H1 (cell line): ENCODE measurements around the gene KIAA1671. TPM values are rescaled to one million over a fixed set of nuclear protein-coding genes. Genes with fewer than 3 reads are reported as not detected.

ENCODE experiments used
- CTCF ChIA-PET: fragments of 300-600 bp; sonication (Branson Sonifier 250); formaldehyde crosslinking; loops from one replicate; lab custom pipeline; 2021; ENCODE audit not compliant: partially characterized antibody; lab: Charles Lee
- POLR2A ChIA-PET: fragments of 300-600 bp; sonication (Branson Sonifier 250); formaldehyde crosslinking; loops from one replicate; lab custom pipeline; 2021; ENCODE audit warnings: inconsistent platforms; ENCODE audit not compliant: partially characterized antibody; lab: Charles Lee
- DNase-seq, 2 experiments: peaks; one replicate each; pipeline versions ENCODE4 v3.0.0 to v3.0.0-alpha.2; 2010 to 2022; ENCODE audit warnings: low spot score in 2 of 2, low read depth in 1 of 2, mixed read lengths in 1 of 2
- FAIRE-seq: peaks from 2 replicates; lab custom pipeline; 2011; peaks lifted over from hg19 to GRCh38; lab: Jason Lieb, UNC
- H2AFZ ChIP-seq: 2 replicates; pipeline ENCODE4 v1.8.1; 2012; ENCODE audit warnings: low read length, inconsistent platforms
- H2AK5ac ChIP-seq: 2 replicates; pipeline ENCODE4 v1.6.1; 2013; ENCODE audit warnings: low read depth, low read length
- H2BK120ac ChIP-seq: replicated peaks from 2 replicates; pipeline ENCODE3; 2013; ENCODE audit warnings: low read depth, low read length, inconsistent platforms
- H2BK12ac ChIP-seq: 2 replicates; pipeline ENCODE4 v1.6.1; 2013; ENCODE audit warnings: low read depth, low read length
- H2BK15ac ChIP-seq: 2 replicates; pipeline ENCODE4 v1.6.1; 2013; ENCODE audit warnings: low read length
- H2BK20ac ChIP-seq: 2 replicates; pipeline ENCODE4 v1.6.1; 2013; ENCODE audit warnings: low read length
- H2BK5ac ChIP-seq: 2 replicates; pipeline ENCODE4 v1.6.1; 2013; ENCODE audit warnings: low read depth, low read length
- H3K14ac ChIP-seq: 2 replicates; pipeline ENCODE4 v1.6.1; 2013; ENCODE audit warnings: inconsistent platforms; ENCODE audit not compliant: insufficient read length
- H3K18ac ChIP-seq: 2 replicates; pipeline ENCODE4 v1.6.1; 2013; ENCODE audit warnings: low read length; ENCODE audit errors: extremely low read depth
- H3K23ac ChIP-seq: 2 replicates; pipeline ENCODE4 v1.6.1; 2013; ENCODE audit warnings: inconsistent platforms; ENCODE audit not compliant: insufficient read length
- H3K23me2 ChIP-seq: 2 replicates; pipeline ENCODE4 v1.6.1; 2013; ENCODE audit warnings: low read depth, low read length
- H3K27ac ChIP-seq: 2 replicates; pipeline ENCODE4 v1.6.1; 2011; ENCODE audit warnings: low read depth, low read length, inconsistent platforms
- H3K27me3 ChIP-seq, 4 experiments: replicated peaks in 1 of 4; 1 replicate in 1 of 4; 2 replicates in 3 of 4; pipeline versions ENCODE4 v1.6.1 to v1.8.1; 2011 to 2013; ENCODE audit warnings: low read length in 3 of 4, mild to moderate bottlenecking in 3 of 4, inconsistent platforms in 2 of 4, mixed read lengths in 2 of 4, moderate library complexity in 1 of 4; ENCODE audit not compliant: control insufficient read depth in 3 of 4, insufficient read depth in 3 of 4; ENCODE audit errors: extremely low read depth in 1 of 4
- H3K36me3 ChIP-seq, 4 experiments: 2 replicates each; pipeline versions ENCODE4 v1.6.1 to v1.8.1; 2011 to 2013; ENCODE audit warnings: mild to moderate bottlenecking in 4 of 4, low read length in 3 of 4, moderate library complexity in 2 of 4, control low read depth in 1 of 4, inconsistent platforms in 1 of 4; ENCODE audit not compliant: insufficient read depth in 4 of 4, control insufficient read depth in 2 of 4
- H3K4ac ChIP-seq: replicated peaks from 2 replicates; pipeline ENCODE3; 2013; ENCODE audit warnings: low read length, low read depth, mixed read lengths, inconsistent platforms; ENCODE audit not compliant: insufficient read length
- H3K4me1 ChIP-seq, 4 experiments: replicated peaks in 1 of 4; 1 replicate in 1 of 4; 2 replicates in 3 of 4; pipeline versions ENCODE4 v1.6.1 to v1.8.1; 2011 to 2013; ENCODE audit warnings: low read length in 3 of 4, inconsistent platforms in 2 of 4, mixed read lengths in 1 of 4; ENCODE audit not compliant: insufficient read depth in 4 of 4, control insufficient read depth in 3 of 4
- H3K4me2 ChIP-seq, 2 experiments: 2 replicates each; pipeline versions ENCODE4 v1.6.1 to v1.8.1; 2011 to 2013; ENCODE audit warnings: low read depth in 2 of 2, low read length in 2 of 2, control low read depth in 1 of 2, inconsistent platforms in 1 of 2, mild to moderate bottlenecking in 1 of 2; ENCODE audit not compliant: insufficient read depth in 1 of 2
- H3K4me3 ChIP-seq, 4 experiments: fragments of 200-600, 300-600 bp in 1 of 4; sonication (generic), shearing (Covaris generic), sonication (Bioruptor Twin) in 1 of 4; 2 replicates each; pipeline versions ENCODE4 v1.5.1 to v1.8.1; 2011 to 2016; ENCODE audit warnings: low read length in 4 of 4, low read depth in 3 of 4, control low read depth in 2 of 4, inconsistent platforms in 2 of 4, mild to moderate bottlenecking in 2 of 4, mixed read lengths in 1 of 4, moderate library complexity in 1 of 4; ENCODE audit not compliant: insufficient read depth in 2 of 4; ENCODE audit errors: extremely low read depth in 1 of 4
- H3K56ac ChIP-seq: replicated peaks from 2 replicates; pipeline ENCODE3; 2013; ENCODE audit warnings: low read depth, mild to moderate bottlenecking, mixed read lengths, low read length, inconsistent platforms; ENCODE audit not compliant: insufficient read length
- H3K79me1 ChIP-seq: 2 replicates; pipeline ENCODE4 v1.6.1; 2013; ENCODE audit warnings: low read depth, low read length, control low read depth
- H3K79me2 ChIP-seq, 2 experiments: 2 replicates each; pipeline versions ENCODE4 v1.6.1 to v1.8.1; 2012 to 2013; ENCODE audit warnings: low read length in 2 of 2, mild to moderate bottlenecking in 2 of 2, inconsistent platforms in 1 of 2; ENCODE audit not compliant: insufficient read depth in 2 of 2, control insufficient read depth in 1 of 2
- H3K9ac ChIP-seq, 4 experiments: replicated peaks in 1 of 4; 1 replicate in 1 of 4; 2 replicates in 3 of 4; pipeline versions ENCODE4 v1.6.1 to v1.8.1; 2011 to 2013; ENCODE audit warnings: low read depth in 3 of 4, low read length in 3 of 4, control low read depth in 2 of 4, mild to moderate bottlenecking in 2 of 4, moderate library complexity in 2 of 4, inconsistent platforms in 1 of 4; ENCODE audit errors: extremely low read depth in 1 of 4
- H3K9me3 ChIP-seq, 2 experiments: 2 replicates each; pipeline versions ENCODE4 v1.6.1 to v1.8.1; 2012 to 2013; ENCODE audit warnings: mild to moderate bottlenecking in 2 of 2, moderate library complexity in 2 of 2, control low read depth in 1 of 2, inconsistent platforms in 1 of 2, low read depth in 1 of 2, low read length in 1 of 2, mixed read lengths in 1 of 2; ENCODE audit not compliant: insufficient read depth in 2 of 2
- H4K20me1 ChIP-seq, 2 experiments: replicated peaks in 1 of 2; 2 replicates each; pipeline versions ENCODE3 to v1.8.1; 2011 to 2013; ENCODE audit warnings: inconsistent platforms in 2 of 2, low read length in 2 of 2, mild to moderate bottlenecking in 1 of 2; ENCODE audit not compliant: insufficient read depth in 2 of 2, control insufficient read depth in 1 of 2
- H4K5ac ChIP-seq: 2 replicates; pipeline ENCODE4 v1.6.1; 2013; ENCODE audit warnings: low read length, low read depth, mixed read lengths, inconsistent platforms; ENCODE audit not compliant: insufficient read length
- H4K8ac ChIP-seq: 2 replicates; pipeline ENCODE4 v1.8.0; 2013; ENCODE audit warnings: mild to moderate bottlenecking, moderate library complexity, low read length, inconsistent platforms; ENCODE audit not compliant: insufficient read depth; ENCODE audit errors: extremely low read depth
- H4K91ac ChIP-seq: replicated peaks from 2 replicates; pipeline ENCODE3; 2013; ENCODE audit warnings: low read length, mixed read lengths, inconsistent platforms; ENCODE audit not compliant: insufficient read length
- FOSL1 ChIP-seq: IDR thresholded peaks from 2 replicates; pipeline ENCODE4 v1.6.1; 2011; ENCODE audit warnings: mild to moderate bottlenecking, low read depth, low read length, moderate library complexity; ENCODE audit not compliant: insufficient read depth
- HDAC6 ChIP-seq: IDR thresholded peaks from one replicate; pipeline ENCODE4 v1.7.1; 2012; ENCODE audit warnings: low read depth, mild to moderate bottlenecking, inconsistent platforms, low read length, moderate library complexity
- NANOG ChIP-seq: IDR thresholded peaks from 2 replicates; pipeline ENCODE4 v1.6.1; 2011; ENCODE audit warnings: low read length, low read depth, mild to moderate bottlenecking, inconsistent platforms; ENCODE audit not compliant: insufficient read depth, poor library complexity, severe bottlenecking
- RBBP5 ChIP-seq: IDR thresholded peaks from 2 replicates; pipeline ENCODE4 v1.7.1; 2012; ENCODE audit warnings: low read depth, mild to moderate bottlenecking, inconsistent platforms, low read length, moderate library complexity, borderline replicate concordance
- RFX5 ChIP-seq: IDR thresholded peaks from 2 replicates; pipeline ENCODE4 v1.6.1; 2011; ENCODE audit warnings: low read depth, low read length, improper control_type of control experiment, borderline replicate concordance
- SAP30 ChIP-seq: fragments of 300-600 bp; sonication (generic); IDR thresholded peaks from 2 replicates; pipeline ENCODE4 v1.7.1; 2012; ENCODE audit warnings: low read length, moderate library complexity, mild to moderate bottlenecking, inconsistent platforms; ENCODE audit not compliant: insufficient read depth, insufficient replicate concordance
- YY1 ChIP-seq: IDR thresholded peaks from 2 replicates; pipeline ENCODE4 v1.6.1; 2011; ENCODE audit warnings: low read depth, mild to moderate bottlenecking, low read length
- WGBS, 2 experiments: shearing (Covaris generic) in 1 of 2; methylation state at CpG; one replicate each; pipeline versions ENCODE4 v1.1.6 to v1.1.7; 2013 to 2015; ENCODE audit warnings: low lambda C conversion rate in 2 of 2, mixed read lengths in 2 of 2, inconsistent platforms in 1 of 2, low coverage in 1 of 2, missing lambda C conversion rate in 1 of 2; ENCODE audit not compliant: insufficient replicate concordance in 2 of 2, insufficient coverage in 1 of 2, insufficient read length in 1 of 2; ENCODE audit errors: extremely low coverage in 1 of 2, missing lambda C conversion rate in 1 of 2; 5-methylcytosine and 5-hydroxymethylcytosine counted together
- polyA plus RNA-seq, 7 experiments: library from polyadenylated mRNA; depleted of rRNA in 3 of 7; stranded (reverse) in 5 of 7; unstranded in 2 of 7; fragments of >200 nt in 5 of 7; fragments of 200-250 nt in 2 of 7; gene quantifications; 1 replicate in 5 of 7; 2 replicates in 1 of 7; 4 replicates in 1 of 7; pipeline versions ENCODE4 v1.2.1 to v1.2.3, GENCODE V29; 2011 to 2013; ENCODE audit warnings: missing spikeins in 2 of 7, mixed read lengths in 2 of 7
- total RNA-seq: library from RNA; stranded (reverse); fragmentation: NEBNext Ultra II Directional; extraction: Animal tissue kit (Norgen Biotek cat#: 25700); gene quantifications from 2 replicates; pipeline ENCODE4 v1.2.1, GENCODE V29; 2021

Gene KIAA1671
- total and polyA plus RNA-seq, 2 of the 8 experiments (the other 6 are each of a cell fraction or from before 2014, with no cell fraction given): 6.4 to 23.9 TPM

GRCh38 chr22:25100948-25101347 is 148.4 kb downstream of the KIAA1671 start:
- H3K9me3 ChIP-seq: no peaks in the 10 kb centered on the region
- POLR2A ChIA-PET: no interaction called here
- H3K27me3 ChIP-seq: no peaks in the 10 kb centered on the region
- no peak overlapping the region for H2BK5ac ChIP-seq
- H4K5ac ChIP-seq: no peak overlapping the region
- FAIRE-seq (no peak), DNase-seq (no peak)
- no peak overlapping the region for H2BK15ac ChIP-seq
- H4K20me1 ChIP-seq: no peaks in the 10 kb centered on the region
- no peak overlapping the region for H3K23ac ChIP-seq
- no peak overlapping the region for H3K56ac ChIP-seq
- no peaks in the 10 kb centered on the region for H3K36me3 ChIP-seq
- H3K18ac ChIP-seq: no peak overlapping the region
- no peak overlapping the region for H3K4ac ChIP-seq
- no peak overlapping the region for H4K8ac ChIP-seq
- H3K79me2 ChIP-seq: no peaks in the 10 kb centered on the region
- no peak overlapping the region for H3K14ac ChIP-seq
- no peak overlapping the region for H2AFZ ChIP-seq
- no peaks in the 10 kb centered on the region; the same call in 1 of the 2 replicates for H3K79me1 ChIP-seq
- no peak overlapping the region for H4K91ac ChIP-seq
- H2AK5ac ChIP-seq: no peak overlapping the region
- 67% methylated on average over 5 of the region's 5 CpGs; no CpG with 5 or more reads in 1 of the 2 experiments for WGBS, 2 experiments
- H3K4me2 ChIP-seq: no peak overlapping the region
- H3K23me2 ChIP-seq: no peaks in the 10 kb centered on the region
- H2BK120ac ChIP-seq: no peak overlapping the region
- H2BK12ac ChIP-seq: no peak overlapping the region
- TF ChIP-seq FOSL1: no peak
- TF ChIP-seq YY1: no peak
- no peak for TF ChIP-seq SAP30
- TF ChIP-seq HDAC6: no peak
- TF ChIP-seq RBBP5: no peak
- TF ChIP-seq NANOG: no peak
- TF ChIP-seq RFX5: no peak
- TF ChIP-seq, all 59 proteins: peak for 0
- Histone ChIP-seq H2BK20ac (no peak overlapping the region), H3K4me3 (no peak overlapping the region), H3K27ac (no peak overlapping the region), H3K4me1 (peaks cover 3 to 8% (median 4%) of the 10 kb centered on the region in 4 experiments; a peak in 6 of 7 replicates), H3K9ac (no peak overlapping the region; a peak in 1 of 7 replicates)
- CTCF ChIA-PET: interaction anchor here (2.1 kb wide), 1 partner anchor 10 kb away, joined by 5 read pairs; no protein-coding TSS in a partner anchor
